ENCODE data around the gene CFAP68.

DNA sequence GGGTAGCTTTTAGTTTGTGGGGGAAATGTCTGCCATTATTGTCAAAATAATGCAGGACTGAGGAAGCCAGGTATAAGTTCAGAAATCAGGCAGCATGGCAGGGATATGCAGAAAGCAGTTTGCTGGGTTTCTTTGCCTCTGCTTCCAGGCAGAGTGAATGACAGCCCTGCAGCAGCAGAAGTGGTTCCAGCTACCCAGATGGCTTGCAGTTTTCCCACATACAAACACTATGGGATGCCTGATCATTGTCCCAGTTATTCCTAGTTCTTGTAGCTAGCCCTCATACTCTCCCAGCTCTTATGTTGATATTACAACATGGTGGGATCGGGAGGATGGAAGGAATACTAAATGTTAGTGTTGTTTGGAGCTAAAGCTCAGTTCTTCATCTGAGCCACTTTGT, 55.0 kb downstream of the CFAP68 start:
- no peak for TF ChIP-seq CTCF (IDR thresholded peaks at IDR 0.05)
- no peak for TF ChIP-seq POLR2A (IDR thresholded peaks at IDR 0.05)

Data from esophagus squamous epithelium (tissue), 4 donors.